ENCODE results near the gene CD247.

The CD247 gene

GRCh38 chr1:167512046-167512654, 6.2 kb downstream of the CD247 start:
- no peak for FAIRE-seq
- DNase-seq (ENCODE audit: insufficient read length, low spot score) = no peak

- FAIRE-seq = no peak
- DNase-seq (ENCODE audit: insufficient read length, low spot score) = no peak
These were observed 6.8 kb downstream of the CD247 start for GRCh38 chr1:167511374-167511986.

- FAIRE-seq = no peak
- no peak for DNase-seq (ENCODE audit: insufficient read length, low spot score)
These were observed 7.4 kb downstream of the CD247 start for GRCh38 chr1:167510881-167511280.

- no peak for FAIRE-seq
- DNase-seq (ENCODE audit: insufficient read length, low spot score) = no peak
These were observed 8.1 kb downstream of the CD247 start for GRCh38 chr1:167510244-167510643.

- DNase-seq (ENCODE audit: insufficient read length, low spot score) (no peak), FAIRE-seq (no peak)
These were observed 8.7 kb downstream of the CD247 start for GRCh38 chr1:167509587-167509986.

- DNase-seq (ENCODE audit: insufficient read length, low spot score) (no peak), FAIRE-seq (no peak)
These were observed 10.6 kb downstream of the CD247 start for GRCh38 chr1:167507719-167508118.

GRCh38 chr1:167504467-167504827, 13.9 kb downstream of the CD247 start:
- DNase-seq (ENCODE audit: insufficient read length, low spot score) (no peak), FAIRE-seq (no peak)

GRCh38 chr1:167503626-167504466, 14.5 kb downstream of the CD247 start:
- no peak for FAIRE-seq

GRCh38 chr1:167502719-167503462, 15.4 kb downstream of the CD247 start:
- no peak for DNase-seq (ENCODE audit: insufficient read length, low spot score)
- no peak for FAIRE-seq

More at GRCh38 chr1:167503626-167504466, 14.5 kb downstream of the CD247 start:
- no peak for DNase-seq (ENCODE audit: insufficient read length, low spot score)

- DNase-seq (ENCODE audit: insufficient read length, low spot score) (no peak), FAIRE-seq (no peak)
These were observed 16.2 kb downstream of the CD247 start for GRCh38 chr1:167502192-167502551.

- DNase-seq (ENCODE audit: insufficient read length, low spot score) = no peak
- no peak for FAIRE-seq
These were observed 16.7 kb downstream of the CD247 start for GRCh38 chr1:167501515-167502191.

- FAIRE-seq (peak; percentile 85), DNase-seq (ENCODE audit: insufficient read length, low spot score) (no peak)
These were observed 18.0 kb downstream of the CD247 start for GRCh38 chr1:167500283-167500860.

GRCh38 chr1:167499664-167500101, 18.6 kb downstream of the CD247 start:
- peak; percentile 64 for DNase-seq (ENCODE audit: insufficient read length, low spot score)
- peak; percentile 99 for FAIRE-seq

- FAIRE-seq = no peak
- DNase-seq (ENCODE audit: insufficient read length, low spot score) = no peak
These were observed 19.2 kb downstream of the CD247 start for GRCh38 chr1:167499106-167499505.

- FAIRE-seq = peak; percentile 51
- DNase-seq (ENCODE audit: insufficient read length, low spot score) = no peak
These were observed 21.3 kb downstream of the CD247 start for GRCh38 chr1:167496797-167497619.

GRCh38 chr1:167493372-167493771, 25.0 kb downstream of the CD247 start:
- FAIRE-seq = no peak

GRCh38 chr1:167492481-167492910, 25.8 kb downstream of the CD247 start:
- FAIRE-seq = no peak

More at GRCh38 chr1:167493372-167493771, 25.0 kb downstream of the CD247 start:
- DNase-seq (ENCODE audit: insufficient read length, low spot score) = no peak

GRCh38 chr1:167491586-167492461, 26.5 kb downstream of the CD247 start:
- DNase-seq (ENCODE audit: insufficient read length, low spot score) (no peak), FAIRE-seq (no peak)

More at GRCh38 chr1:167492481-167492910, 25.8 kb downstream of the CD247 start:
- DNase-seq (ENCODE audit: insufficient read length, low spot score) = no peak
